Measurements from ENCODE around the gene EMID1. TPM values are rescaled to one million over a fixed set of nuclear protein-coding genes. Genes with fewer than 3 reads are reported as not detected.

The EMID1 gene
- total RNA-seq, 1 experiment from 2014 or later, result 5.4 TPM

DNA sequence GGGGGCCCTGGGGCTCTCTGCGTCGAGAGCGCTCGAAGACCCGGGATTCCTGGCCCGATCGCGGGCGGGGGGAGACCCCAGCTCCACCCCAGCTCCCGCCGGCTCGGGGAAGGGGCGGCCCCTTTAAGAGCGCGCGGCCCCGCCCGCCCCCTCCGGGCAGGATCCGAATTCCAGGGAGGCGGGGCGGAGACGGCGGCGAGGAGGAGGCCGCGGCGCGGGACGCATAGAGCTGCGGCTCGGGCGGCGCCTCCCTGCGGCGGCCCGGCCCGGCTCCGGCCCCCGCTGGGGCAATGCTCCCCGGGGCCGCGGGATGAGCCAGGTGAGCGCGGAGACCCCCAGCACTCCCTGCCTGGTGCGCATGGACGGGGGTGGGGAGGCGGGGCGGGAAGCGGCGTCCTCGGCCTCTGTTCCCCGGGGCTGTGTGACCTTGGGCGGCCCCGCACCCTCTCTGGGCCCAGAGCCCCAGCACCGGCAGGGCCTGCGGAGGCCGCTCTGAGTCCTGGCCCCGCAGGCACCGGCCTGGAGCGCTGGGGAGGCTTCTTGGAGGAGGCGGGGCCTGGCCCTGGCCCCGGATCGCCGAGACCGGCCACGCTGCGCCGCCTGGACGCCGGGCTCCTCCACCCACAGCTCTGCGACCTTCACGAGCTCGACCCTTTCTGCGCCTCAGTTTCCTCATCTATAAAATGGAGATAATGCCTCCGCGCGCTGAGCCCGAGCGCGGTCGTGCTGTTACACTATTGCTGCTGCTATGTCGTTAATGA lies 101.3 kb downstream of the EMID1 start:
- H3K14ac ChIP-seq (ENCODE audit: insufficient read depth, low read length), result peak overlapping the region; percentile 49; the same call in 1 of the 2 replicates
- no peaks in the 10 kb centered on the region for H3K79me1 ChIP-seq (ENCODE audit: insufficient read depth, low read depth, low read length, poor library complexity, severe bottlenecking)
- peaks cover 15 to 32% of the 10 kb centered on the region in 2 experiments for H3K4me1 Mint-ChIP-seq
- no peak overlapping the region for H2AK5ac ChIP-seq (ENCODE audit: insufficient read length, low read length)
- no peak overlapping the region for H3K9ac ChIP-seq (ENCODE audit: extremely low read depth, insufficient read length, low read length)
- no peaks in the 10 kb centered on the region for H3K27me3 ChIP-seq (ENCODE audit: insufficient read depth, low read length)
- peaks cover 0 to 3% of the 10 kb centered on the region in 2 experiments; a peak in 2 of 5 replicates for H3K9me3 Mint-ChIP-seq
- no peak overlapping the region for H3K56ac ChIP-seq (ENCODE audit: insufficient read length, low read depth, low read length)
- no peaks in the 10 kb centered on the region for H3K4me1 ChIP-seq (ENCODE audit: insufficient read depth, low read length)
- H2AFZ ChIP-seq (ENCODE audit: low read length), result no peak overlapping the region
- no peak overlapping the region for H3K27ac ChIP-seq (ENCODE audit: insufficient read length, low read depth, low read length)
- TF ChIP-seq, protein P1, sequence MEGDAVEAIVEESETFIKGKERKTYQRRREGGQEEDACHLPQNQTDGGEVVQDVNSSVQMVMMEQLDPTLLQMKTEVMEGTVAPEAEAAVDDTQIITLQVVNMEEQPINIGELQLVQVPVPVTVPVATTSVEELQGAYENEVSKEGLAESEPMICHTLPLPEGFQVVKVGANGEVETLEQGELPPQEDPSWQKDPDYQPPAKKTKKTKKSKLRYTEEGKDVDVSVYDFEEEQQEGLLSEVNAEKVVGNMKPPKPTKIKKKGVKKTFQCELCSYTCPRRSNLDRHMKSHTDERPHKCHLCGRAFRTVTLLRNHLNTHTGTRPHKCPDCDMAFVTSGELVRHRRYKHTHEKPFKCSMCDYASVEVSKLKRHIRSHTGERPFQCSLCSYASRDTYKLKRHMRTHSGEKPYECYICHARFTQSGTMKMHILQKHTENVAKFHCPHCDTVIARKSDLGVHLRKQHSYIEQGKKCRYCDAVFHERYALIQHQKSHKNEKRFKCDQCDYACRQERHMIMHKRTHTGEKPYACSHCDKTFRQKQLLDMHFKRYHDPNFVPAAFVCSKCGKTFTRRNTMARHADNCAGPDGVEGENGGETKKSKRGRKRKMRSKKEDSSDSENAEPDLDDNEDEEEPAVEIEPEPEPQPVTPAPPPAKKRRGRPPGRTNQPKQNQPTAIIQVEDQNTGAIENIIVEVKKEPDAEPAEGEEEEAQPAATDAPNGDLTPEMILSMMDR (conservative IDR thresholded peaks at IDR 0.05), result no peak
- DNase-seq, result peak; percentile 80
- no peak overlapping the region for H3K4ac ChIP-seq (ENCODE audit: low read depth, low read length)
- H3K23ac ChIP-seq (ENCODE audit: insufficient read length, low read depth, low read length), result no peak overlapping the region
- no peak overlapping the region for H3T11ph ChIP-seq (ENCODE audit: low read length)
- H3K36me3 Mint-ChIP-seq (ENCODE audit: insufficient read depth in 1 of 3, low read depth in 3 of 3), result no peaks in the 10 kb centered on the region; a peak in 1 of 7 replicates
- no peak overlapping the region for H4K8ac ChIP-seq (replicated peaks; ENCODE audit: insufficient read length, low read depth, low read length)
- no peak overlapping the region for H2BK12ac ChIP-seq (ENCODE audit: insufficient read length, low read depth, low read length)
- H3K4me3 Mint-ChIP-seq, result peak overlapping the region; percentile 72 to 92
- peaks cover 8% of the 10 kb centered on the region for H3K23me2 ChIP-seq (ENCODE audit: insufficient read length, low read depth, low read length, poor library complexity, severe bottlenecking)
- no peak overlapping the region; a peak in 1 of 7 replicates for H3K27ac Mint-ChIP-seq
- no peak overlapping the region for H2BK120ac ChIP-seq (ENCODE audit: low read depth, low read length, poor library complexity, severe bottlenecking)
- no peak overlapping the region for H2BK5ac ChIP-seq (ENCODE audit: insufficient read length, low read length)
- H4K5ac ChIP-seq (ENCODE audit: insufficient read length, low read depth, low read length), result no peak overlapping the region
- peaks cover 9% of the 10 kb centered on the region for H3K27me3 Mint-ChIP-seq (ENCODE audit: low read depth)
- no peaks in the 10 kb centered on the region for H3K79me2 ChIP-seq (ENCODE audit: insufficient read depth, low read length)
- no CpG with 5 or more reads among the region's 83 CpGs for WGBS (ENCODE audit: extremely low coverage, insufficient read length, low lambda C conversion rate)
- no peaks in the 10 kb centered on the region for H4K20me1 ChIP-seq (ENCODE audit: control insufficient read depth, insufficient read depth, insufficient read length)
- no peak overlapping the region for H2BK20ac ChIP-seq (ENCODE audit: low read depth, low read length, poor library complexity, severe bottlenecking)
- no peaks in the 10 kb centered on the region for H3K9me3 ChIP-seq (ENCODE audit: control insufficient read depth, low read depth, low read length)
- H4K91ac ChIP-seq (ENCODE audit: insufficient read length, low read depth, low read length), result no peak overlapping the region
- H2BK15ac ChIP-seq (ENCODE audit: low read depth, low read length), result no peak overlapping the region
- H3K18ac ChIP-seq (ENCODE audit: insufficient read length, low read depth, low read length), result no peak overlapping the region
- peak overlapping the region; percentile 52 for H3K4me2 ChIP-seq (ENCODE audit: insufficient read depth, insufficient read length, low read length)

Measured in H9 (cell line).